ENCODE measurements around the gene SH3RF3.

DNA sequence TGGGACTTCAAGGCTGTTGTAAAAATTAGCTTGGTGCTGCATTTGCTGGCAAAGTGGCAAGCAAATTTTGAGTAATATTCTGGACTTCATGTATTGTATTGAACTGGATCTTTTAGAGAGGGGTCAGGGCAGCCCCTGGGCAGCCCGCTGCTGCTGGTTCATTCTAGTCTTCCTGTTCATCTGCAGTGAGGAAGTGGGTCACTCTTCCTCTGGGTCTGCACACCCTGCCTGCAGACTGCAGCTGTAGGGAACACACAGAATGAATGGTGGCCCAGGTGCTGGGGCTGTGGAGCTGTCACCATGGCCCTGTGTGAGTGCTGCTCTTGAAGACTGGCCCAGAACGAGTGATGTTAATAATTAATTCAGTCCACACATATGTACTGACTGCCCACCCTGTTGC, 9.4 kb downstream of the SH3RF3 start:
- TF ChIP-seq CTCF (IDR thresholded peaks at IDR 0.05 in 4 of 5, conservative IDR thresholded peaks at IDR 0.05 in 1 of 5), result no peak
- TF ChIP-seq POLR2A (IDR thresholded peaks at IDR 0.05), result no peak
